ENCODE measurements around the gene CHCHD6. TPM values are rescaled to one million over a fixed set of nuclear protein-coding genes. Genes with fewer than 3 reads are reported as not detected.
A peak's percentile ranks its signal among the peaks of the same experiment; 100 is the strongest.

Gene CHCHD6
- total and polyA plus RNA-seq, 2 of the 4 experiments (the other 2 are of a cell fraction): 18.8 to 28.9 TPM

DNA sequence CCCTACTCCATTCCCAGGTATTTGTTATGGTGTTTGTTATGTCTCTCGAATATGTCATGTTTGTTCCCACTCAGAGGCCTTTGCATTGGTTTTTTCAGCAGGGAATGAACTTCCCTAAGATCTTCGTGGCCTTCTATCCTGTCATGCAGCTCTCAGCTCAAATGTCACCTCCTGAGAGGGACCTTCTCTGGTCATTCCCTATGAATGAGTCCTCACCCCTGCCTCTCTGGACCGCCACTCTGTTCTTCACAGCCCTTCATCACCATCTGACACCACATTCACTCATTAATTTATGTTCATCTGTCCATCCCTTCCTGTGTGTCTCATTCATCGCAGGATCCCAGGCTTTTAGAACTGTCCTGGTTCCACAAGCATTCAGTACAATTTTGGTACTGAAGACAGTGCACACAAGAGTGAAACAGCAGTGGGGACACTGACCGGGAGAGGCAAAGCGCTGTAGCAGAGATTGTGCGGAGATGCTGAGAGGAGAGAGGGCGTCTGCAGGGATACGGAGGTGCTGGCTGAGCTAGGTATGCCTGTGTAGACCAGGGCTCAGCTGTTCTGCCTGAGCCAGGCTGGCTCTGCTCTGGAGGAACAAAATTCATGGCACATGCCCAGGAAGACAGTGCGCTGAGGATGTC, 132.3 kb downstream of the CHCHD6 start:
- 0 out of 2 replicates have a peak overlapping the region, but pooled peaks have one; percentile 9 for H2AK5ac ChIP-seq (ENCODE audit: low read depth, low read length)
- ATAC-seq (ENCODE audit: low read depth): no peak
- H3K4me3 ChIP-seq (ENCODE audit: insufficient read depth, low read depth, low read length): no peak overlapping the region
- peaks cover 8% of the 10 kb centered on the region for H3K4me1 ChIP-seq (ENCODE audit: control insufficient read depth, insufficient read depth, low read length)
- dilution Hi-C loops (cut with HindIII; ENCODE audit: low sequenced_read_pairs, unreplicated experiment) (no loop called here), intact Hi-C loops (cut with micrococcal nuclease) (loop anchor here (2.0 kb wide), 1 partner anchor 84 kb away; no protein-coding TSS in a partner anchor), in situ Hi-C loops (cut with MboI; ENCODE audit: low sequenced_read_pairs) (no loop called here)
- POLR2A ChIA-PET (ENCODE audit: unreplicated experiment): no interaction called here
- no peaks in the 10 kb centered on the region for H3K36me3 ChIP-seq (ENCODE audit: control insufficient read depth, insufficient read depth, low read length)
- no peak for TF ChIP-seq RFX5 (IDR thresholded peaks at IDR 0.05; ENCODE audit: low read depth, low read length)
- no peak for TF ChIP-seq POLR2A (IDR thresholded peaks at IDR 0.05; ENCODE audit: low read depth, low read length)
- no peak for TF ChIP-seq FOS (IDR thresholded peaks at IDR 0.05; ENCODE audit: low read depth, low read length)
- TF ChIP-seq NFE2L2 (IDR thresholded peaks at IDR 0.05; ENCODE audit: low read depth, low read length): no peak
- TF ChIP-seq MAZ (IDR thresholded peaks at IDR 0.05; ENCODE audit: borderline replicate concordance, low read depth, low read length): no peak
- no peak for TF ChIP-seq BHLHE40 (IDR thresholded peaks at IDR 0.05; ENCODE audit: low read depth, low read length)
- no peak for TF ChIP-seq MXI1 (IDR thresholded peaks at IDR 0.05; ENCODE audit: borderline replicate concordance, low read depth, low read length)
- no peak for TF ChIP-seq CHD1 (IDR thresholded peaks at IDR 0.05; ENCODE audit: low read depth, low read length)
- no peak for TF ChIP-seq SMC3 (IDR thresholded peaks at IDR 0.05; ENCODE audit: low read depth, low read length)
- TF ChIP-seq RAD21 (IDR thresholded peaks at IDR 0.05; ENCODE audit: low read length): no peak
- TF ChIP-seq RCOR1 (IDR thresholded peaks at IDR 0.05; ENCODE audit: insufficient replicate concordance, low read length): no peak
- TF ChIP-seq, protein P1, sequence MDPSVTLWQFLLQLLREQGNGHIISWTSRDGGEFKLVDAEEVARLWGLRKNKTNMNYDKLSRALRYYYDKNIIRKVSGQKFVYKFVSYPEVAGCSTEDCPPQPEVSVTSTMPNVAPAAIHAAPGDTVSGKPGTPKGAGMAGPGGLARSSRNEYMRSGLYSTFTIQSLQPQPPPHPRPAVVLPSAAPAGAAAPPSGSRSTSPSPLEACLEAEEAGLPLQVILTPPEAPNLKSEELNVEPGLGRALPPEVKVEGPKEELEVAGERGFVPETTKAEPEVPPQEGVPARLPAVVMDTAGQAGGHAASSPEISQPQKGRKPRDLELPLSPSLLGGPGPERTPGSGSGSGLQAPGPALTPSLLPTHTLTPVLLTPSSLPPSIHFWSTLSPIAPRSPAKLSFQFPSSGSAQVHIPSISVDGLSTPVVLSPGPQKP (IDR thresholded peaks at IDR 0.05; ENCODE audit: borderline replicate concordance, low read depth, low read length): no peak
- no peak for TF ChIP-seq MAFK (IDR thresholded peaks at IDR 0.05; ENCODE audit: low read depth, low read length)
- no peak for TF ChIP-seq CEBPB (IDR thresholded peaks at IDR 0.05; ENCODE audit: low read depth, low read length)
- no peak overlapping the region for H3K4ac ChIP-seq (ENCODE audit: low read depth, low read length)
- no peak overlapping the region for H4K91ac ChIP-seq (ENCODE audit: insufficient read depth, low read depth, low read length)
- no peak overlapping the region for H3K23ac ChIP-seq (ENCODE audit: low read depth, low read length)
- WGBS, 2 experiments (ENCODE audit: extremely low coverage in 2 of 2, insufficient read length in 1 of 2): 86% methylated on average over 4 of the region's 10 CpGs; no CpG with 5 or more reads in 1 of the 2 experiments
- H3K9me1 ChIP-seq (ENCODE audit: insufficient read depth, low read length): peaks cover 6% of the 10 kb centered on the region; the same call in 1 of the 2 replicates
- H3K14ac ChIP-seq (replicated peaks; ENCODE audit: low read depth, low read length): no peak overlapping the region
- H4K5ac ChIP-seq (ENCODE audit: low read depth, low read length): no peak overlapping the region
- H3K79me1 ChIP-seq (ENCODE audit: low read depth in 1 of 2, low read length in 2 of 2): no peaks in the 10 kb centered on the region
- CTCF ChIA-PET: interaction anchor here (0.7 to 1.6 kb wide), 4 partner anchors 10 to 146 kb away, joined by 3 to 11 read pairs (median 5); partner anchors contain the start of gene PLXNA1
- no peak overlapping the region for H3K9ac ChIP-seq (ENCODE audit: low read depth, low read length)
- no peak overlapping the region for H3K18ac ChIP-seq (ENCODE audit: low read depth, low read length)
- H4K20me1 ChIP-seq (ENCODE audit: insufficient read depth, low read length): peaks cover 3% of the 10 kb centered on the region; the same call in 1 of the 2 replicates
- no peak overlapping the region for H2AK9ac ChIP-seq (replicated peaks; ENCODE audit: low read depth, low read length, poor library complexity)
- BruUV-seq (replicated peaks): no TSS peak
- no peak overlapping the region for H3K56ac ChIP-seq (ENCODE audit: extremely low read depth, insufficient read depth, low read length)
- H3K27me3 ChIP-seq (ENCODE audit: control insufficient read depth, insufficient read depth, low read length): no peaks in the 10 kb centered on the region
- H2BK20ac ChIP-seq (ENCODE audit: low read depth, low read length): no peak overlapping the region
- H3K27ac ChIP-seq (ENCODE audit: insufficient read depth, low read length): no peak overlapping the region
- H2AFZ ChIP-seq (replicated peaks; ENCODE audit: low read length, poor library complexity): no peak overlapping the region
- H2BK5ac ChIP-seq (ENCODE audit: low read depth, low read length, poor library complexity, severe bottlenecking): no peak overlapping the region
- DNase-seq: no peak
- no peak overlapping the region for H4K8ac ChIP-seq (ENCODE audit: low read depth in 2 of 2, low read length in 2 of 2)
- no peaks in the 10 kb centered on the region for H3K9me3 ChIP-seq (ENCODE audit: control insufficient read depth, insufficient read depth, low read length)
- H2BK15ac ChIP-seq (ENCODE audit: low read depth, low read length): no peak overlapping the region
- no peak overlapping the region for H2BK120ac ChIP-seq (ENCODE audit: low read depth, low read length)
- no peak overlapping the region for H3K4me2 ChIP-seq (ENCODE audit: low read depth, low read length)

All from IMR-90 (cell line).